HG02870 (cell line): Measurements from ENCODE around the gene NAGA.
"Not testable (repeated sequence)": the region's sequence is repeated elsewhere in the genome, so short reads cannot be mapped to it uniquely, and the experiment has no call there.

Experiments used
- ATAC-seq: cut with Tn5 transposase; IDR thresholded peaks from one replicate; pipeline ENCODE4 v1.9.1; 2021; ENCODE audit warnings: mild to moderate bottlenecking, moderate library complexity; ENCODE audit not compliant: unreplicated experiment

NAGA gene

DNA sequence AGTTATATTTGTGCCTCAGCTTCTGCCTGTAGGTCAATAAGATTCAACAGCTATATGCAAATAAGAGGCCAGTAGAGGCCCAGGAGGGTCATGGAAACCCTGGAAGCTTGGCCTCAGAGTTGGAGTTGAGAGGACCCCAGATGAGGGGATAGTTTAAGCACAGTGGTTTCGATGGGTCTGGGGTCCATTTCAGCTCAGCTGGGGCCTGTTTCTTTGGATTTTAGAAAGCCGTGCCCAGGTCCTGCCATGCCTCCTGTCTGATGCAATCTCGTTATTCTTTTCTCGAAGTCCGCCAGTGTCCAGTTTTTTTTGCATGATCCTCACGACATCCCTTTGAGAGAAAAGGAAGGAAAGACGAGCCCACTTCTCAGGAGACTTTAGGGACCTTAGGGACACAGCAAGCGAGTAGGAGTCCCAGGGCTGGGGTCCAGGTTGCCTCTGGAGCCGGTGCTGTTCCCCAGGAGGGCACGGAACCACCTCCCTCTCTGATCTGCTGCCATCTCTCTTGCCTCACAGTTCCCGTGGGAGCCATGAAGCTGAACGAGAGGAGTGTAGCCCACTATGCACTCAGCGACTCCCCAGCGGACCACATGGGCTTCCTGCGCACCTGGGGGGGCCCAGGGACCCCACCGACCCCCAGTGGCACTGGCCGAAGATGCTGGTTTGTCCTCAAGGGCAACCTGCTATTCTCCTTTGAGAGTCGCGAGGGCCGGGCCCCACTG is 6.3 kb upstream of the NAGA start:
- ATAC-seq = no peak

DNA sequence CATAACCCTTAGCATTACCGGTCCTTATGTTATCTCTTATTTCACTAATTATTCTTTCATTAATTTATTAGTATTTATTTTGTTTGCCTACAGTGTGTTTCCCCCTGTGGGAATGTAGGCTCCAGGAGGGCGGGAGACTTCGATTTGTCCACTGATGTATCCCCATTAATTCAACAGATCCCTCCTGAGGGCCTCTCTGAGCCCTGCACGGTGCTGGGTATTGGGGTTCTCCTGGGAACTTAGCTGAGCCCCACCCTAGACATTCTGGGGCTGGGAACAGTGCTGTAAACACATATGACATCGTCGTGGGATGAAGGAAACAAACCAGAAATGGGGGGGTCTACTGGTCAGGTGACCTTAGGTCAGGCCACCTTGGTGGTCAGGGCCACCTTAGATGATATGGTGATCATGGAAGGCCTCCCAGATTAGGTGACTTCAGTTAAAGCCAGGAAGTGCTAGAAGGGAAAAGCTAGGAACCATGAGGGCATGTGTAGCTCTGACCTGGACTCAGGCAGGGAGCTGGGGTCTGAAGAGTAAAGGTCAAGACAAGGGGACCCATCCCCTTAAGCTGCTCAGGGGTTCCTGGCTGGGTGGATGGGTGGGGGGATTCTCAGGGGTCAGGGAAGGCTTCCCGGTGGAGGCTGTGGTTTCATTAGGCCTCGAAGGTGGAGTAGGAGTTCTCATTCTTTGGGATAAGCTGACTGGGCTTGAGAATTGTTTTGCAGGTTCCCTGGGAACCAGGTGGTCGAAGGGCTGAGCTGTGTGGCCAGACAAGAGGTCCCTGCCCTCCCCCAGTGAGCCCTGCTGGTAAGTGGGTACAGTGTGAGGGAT is 4.4 kb upstream of the NAGA start:
- no peak for ATAC-seq

- ATAC-seq = no peak
These were observed 3.7 kb upstream of the NAGA start, which contains the start of gene PHETA2 for GRCh38 chr22:42074132-42074811. TSS of gene PHETA2 (plus strand) at chr22:42074248. CDS start at chr22:42077294, 3,046 bp downstream.

DNA sequence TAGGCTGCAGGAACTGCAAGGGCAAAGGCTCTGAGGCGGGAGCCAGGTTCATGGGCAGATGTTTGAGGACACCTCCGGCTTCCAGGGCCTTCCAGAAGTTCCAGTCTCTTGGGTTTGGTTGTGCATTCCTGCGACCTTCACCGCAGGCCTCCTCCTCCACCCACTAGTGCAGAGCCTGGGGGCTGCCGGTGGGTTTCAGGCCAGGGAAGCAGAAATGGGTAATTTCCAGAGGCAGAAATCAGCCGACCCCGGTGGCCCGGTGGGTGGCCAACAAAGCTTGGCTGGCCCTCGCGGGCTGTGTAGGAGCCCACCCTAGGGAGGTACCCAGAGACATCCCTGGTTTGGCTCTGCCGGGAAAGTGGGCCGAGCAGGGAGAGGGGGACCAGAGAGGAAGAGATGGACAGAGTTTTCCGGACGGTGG is 3.0 kb upstream of the NAGA start:
- no peak for ATAC-seq

GRCh38 chr22:42072606-42073330 is 2.2 kb upstream of the NAGA start:
- ATAC-seq = no peak

- not testable (repeated sequence) for ATAC-seq
These were observed 896 bp upstream of the NAGA start for GRCh38 chr22:42071508-42071907.

DNA sequence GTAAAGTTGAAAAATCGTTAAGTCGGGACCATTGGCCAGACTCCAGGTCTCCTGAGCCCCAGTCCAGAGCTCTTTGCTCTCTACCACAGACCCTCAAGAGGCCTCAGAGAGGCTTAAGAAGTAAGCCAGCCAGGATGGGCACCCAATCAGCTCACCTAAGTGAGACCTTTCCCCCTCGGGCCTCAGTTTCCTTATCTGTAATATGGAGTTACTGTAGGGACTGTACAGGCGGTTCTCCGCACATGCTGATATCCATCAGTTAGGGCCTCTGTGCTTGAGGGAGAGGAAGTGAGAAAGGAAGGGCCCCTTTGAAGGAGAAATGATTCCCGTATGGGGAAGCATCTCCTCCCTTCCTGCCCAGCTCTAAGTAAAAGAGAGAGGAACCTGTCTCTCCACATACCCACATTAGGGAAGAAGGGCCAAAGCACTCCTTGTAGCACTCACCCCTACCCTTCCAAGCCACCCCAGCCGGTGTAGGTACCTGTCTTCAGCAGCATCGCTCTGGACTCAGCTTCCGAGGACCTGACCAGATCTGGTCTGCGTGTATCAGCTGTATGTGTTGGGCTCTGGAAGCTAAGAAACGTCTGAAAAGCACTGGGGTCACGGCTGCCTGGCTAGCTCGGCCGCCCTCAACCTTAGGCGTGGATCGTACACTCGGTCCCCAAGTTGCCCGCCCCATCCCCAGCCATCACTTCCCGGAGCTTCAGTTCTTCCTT is 653 bp downstream of the NAGA start:
- ATAC-seq = no peak

GRCh38 chr22:42068291-42068690 is 2.3 kb downstream of the NAGA start:
- no peak for ATAC-seq

DNA sequence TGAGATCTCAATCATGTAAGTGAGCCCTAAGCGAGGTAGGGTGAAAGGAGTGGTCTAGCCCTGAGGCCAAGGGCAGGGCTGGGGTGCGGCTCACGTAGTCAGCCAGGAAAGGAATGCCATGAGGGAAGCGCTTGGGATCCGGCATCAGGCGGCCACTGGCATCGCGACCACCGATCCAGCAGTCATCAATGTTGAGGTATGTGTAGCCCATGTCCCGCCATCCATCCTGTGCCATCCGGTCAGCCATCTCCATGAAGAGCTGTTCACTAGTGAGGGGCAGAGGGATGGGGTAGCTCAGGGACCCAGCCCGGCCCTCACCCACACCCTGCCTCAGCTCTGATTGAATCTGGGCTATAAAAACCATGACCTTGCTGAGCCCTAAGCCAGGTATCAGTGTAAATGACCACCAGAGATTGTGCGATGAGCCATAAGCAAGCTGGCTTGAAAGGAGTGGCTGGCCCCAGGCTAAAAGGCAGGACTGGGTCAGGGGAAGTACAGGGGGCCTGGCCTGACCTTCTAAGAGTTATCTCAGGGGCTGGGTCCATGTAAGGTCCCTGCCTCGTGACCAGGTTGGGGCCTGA is 2.9 kb downstream of the NAGA start:
- no peak for ATAC-seq

DNA sequence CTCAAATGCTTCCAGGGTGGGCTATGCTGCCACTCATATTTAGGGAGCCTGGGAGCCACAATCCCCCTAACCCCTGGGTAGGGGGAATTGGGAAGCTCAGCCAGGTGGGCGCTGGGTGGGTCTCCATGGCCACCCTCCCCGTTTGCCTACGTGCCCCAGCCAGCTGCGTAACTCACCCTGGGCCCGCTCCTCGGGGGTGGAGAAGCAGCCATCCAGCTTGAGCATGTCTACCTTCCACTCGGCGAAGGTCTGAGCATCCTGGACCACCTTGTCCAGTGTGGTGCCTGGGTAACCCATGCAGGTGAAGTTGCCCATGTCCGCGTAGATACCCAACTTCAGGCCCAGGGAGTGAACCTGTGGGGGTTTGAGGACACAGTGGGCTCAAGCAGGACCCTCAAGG is 3.7 kb downstream of the NAGA start:
- ATAC-seq = no peak

GRCh38 chr22:42066126-42066761 is 4.4 kb downstream of the NAGA start:
- ATAC-seq = no peak

GRCh38 chr22:42065438-42066125 is 5.0 kb downstream of the NAGA start:
- no peak for ATAC-seq

- ATAC-seq = no peak
These were observed 6.0 kb downstream of the NAGA start for GRCh38 chr22:42064629-42065028.

GRCh38 chr22:42062506-42063170 is 8.0 kb downstream of the NAGA start:
- no peak for ATAC-seq

DNA sequence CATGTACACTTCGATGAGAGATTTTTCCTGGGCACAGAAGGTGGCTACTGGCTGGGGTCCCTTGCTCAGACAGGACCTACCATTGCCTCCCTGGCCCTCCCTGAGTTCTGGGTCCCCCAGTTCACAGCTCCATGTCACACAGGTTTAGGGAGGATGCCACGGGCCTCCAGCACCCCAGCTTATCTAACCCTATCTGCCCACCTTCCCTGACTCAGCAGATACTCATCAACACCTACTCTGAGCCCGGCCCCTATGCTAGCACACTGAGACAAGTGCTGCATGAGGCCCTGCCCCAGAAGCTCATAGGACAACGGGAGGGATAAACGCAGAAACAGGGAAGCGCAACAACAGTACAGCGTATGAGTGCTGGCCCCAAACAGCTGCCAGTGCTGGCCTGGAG is 9.6 kb downstream of the NAGA start:
- ATAC-seq = no peak

DNA sequence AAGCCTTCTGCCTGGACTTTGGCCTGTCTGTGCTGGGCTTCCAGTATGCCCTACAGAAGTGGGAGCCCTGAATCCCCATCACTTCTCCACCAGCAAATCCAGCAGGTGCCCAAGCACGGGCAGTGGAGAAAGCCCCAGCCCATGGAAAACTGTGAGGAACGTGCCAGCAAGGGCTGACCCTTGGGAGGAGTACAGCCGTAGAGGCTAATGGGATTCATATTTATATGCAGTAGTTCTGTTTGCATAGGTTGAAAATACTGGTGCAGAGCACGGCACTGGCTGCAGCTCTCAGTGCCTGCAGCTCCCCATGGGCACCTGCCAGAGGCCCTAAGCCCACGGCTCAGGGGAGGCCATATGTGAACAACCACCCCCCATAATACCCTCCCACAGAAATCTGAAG is 10.1 kb downstream of the NAGA start:
- no peak for ATAC-seq

DNA sequence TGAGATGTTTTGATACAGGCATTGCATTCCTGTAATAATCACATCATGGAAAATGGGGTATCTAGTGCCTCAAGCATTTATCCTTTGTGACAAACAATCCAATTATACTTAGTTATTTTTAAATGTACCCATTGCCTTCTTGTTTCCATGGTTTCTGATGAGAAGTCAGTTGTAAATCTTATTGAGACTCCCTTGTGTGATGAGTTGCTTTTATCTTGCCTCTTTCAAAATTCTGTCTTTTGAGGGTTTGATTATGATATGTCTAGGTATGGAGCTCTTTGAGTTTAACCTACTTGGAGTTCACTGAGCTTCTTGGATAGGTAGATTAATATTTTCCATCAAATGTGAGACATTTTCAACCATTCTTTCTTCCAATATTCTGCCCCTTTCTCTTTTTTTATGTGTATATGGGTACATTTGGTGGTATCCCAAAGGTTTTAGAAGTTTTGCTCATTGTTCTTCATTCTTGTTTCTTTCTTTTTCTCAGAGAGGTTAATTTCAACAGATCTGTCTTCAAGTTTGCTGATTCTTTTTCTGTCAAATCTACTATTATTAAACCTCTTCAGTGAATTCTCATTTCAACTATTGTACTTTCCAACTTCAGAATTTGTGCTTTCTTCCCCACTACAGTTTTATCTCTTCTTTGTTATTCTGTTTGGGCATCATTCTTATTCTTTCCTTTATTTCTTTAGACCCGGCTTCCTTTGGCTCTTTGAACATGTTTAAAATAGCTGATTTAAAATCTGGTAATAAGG is 13.7 kb downstream of the NAGA start:
- no peak for ATAC-seq

GRCh38 chr22:42052765-42053164 is 17.8 kb downstream of the NAGA start:
- ATAC-seq = no peak
